C4-2B (cell line): ENCODE results near the gene GALNS.

Experiments
- H3K27ac ChIP-seq: fragments of 450-650 bp; 2 replicates; pipeline ENCODE4 v1.5.1; 2017
- CTCF ChIP-seq: fragments of 450-650 bp; conservative IDR thresholded peaks from 2 replicates; pipeline ENCODE4 v1.5.1; 2017; ENCODE audit warnings: mild to moderate bottlenecking
- ZFX ChIP-seq: fragments of 450-650 bp; IDR thresholded peaks from 2 replicates; pipeline ENCODE4 v1.6.1; 2017

GALNS gene

GRCh38 chr16:88822281-88823040, 34.3 kb downstream of the GALNS start:
- no peak overlapping the region for H3K27ac ChIP-seq
- TF ChIP-seq ZFX (no peak), CTCF (no peak)

- no peak overlapping the region for H3K27ac ChIP-seq
- TF ChIP-seq ZFX, result no peak
- TF ChIP-seq CTCF, result no peak; the same call in 1 of the 2 replicates
Measured at GRCh38 chr16:88821168-88821850, 35.4 kb downstream of the GALNS start.

- TF ChIP-seq ZFX, result no peak
- TF ChIP-seq CTCF, result no peak
- no peak overlapping the region for H3K27ac ChIP-seq
Measured at GRCh38 chr16:88820385-88821025, 36.2 kb downstream of the GALNS start.

- no peak overlapping the region for H3K27ac ChIP-seq
- no peak for TF ChIP-seq ZFX
- no peak for TF ChIP-seq CTCF
Measured at GRCh38 chr16:88819126-88819525, 37.6 kb downstream of the GALNS start.

- TF ChIP-seq CTCF (no peak), ZFX (no peak)
- no peak overlapping the region for H3K27ac ChIP-seq
Measured at GRCh38 chr16:88818575-88818874, 38.2 kb downstream of the GALNS start.

GRCh38 chr16:88817785-88818574, 38.8 kb downstream of the GALNS start:
- TF ChIP-seq ZFX (no peak), CTCF (no peak)
- no peak overlapping the region for H3K27ac ChIP-seq
